GM18867 (cell line): ENCODE data around the gene OR5AS1.
"Not testable (repeated sequence)": the region's sequence is repeated elsewhere in the genome, so short reads cannot be mapped to it uniquely, and the experiment has no call there.

Source experiments
- ATAC-seq: cut with Tn5 transposase; IDR thresholded peaks from one replicate; pipeline ENCODE4 v1.9.1; 2021; ENCODE audit warnings: mild to moderate bottlenecking, moderate library complexity; ENCODE audit not compliant: unreplicated experiment

OR5AS1 gene

GRCh38 chr11:56027354-56027753, at the start of gene OR5AS1:
TSS of gene OR5AS1 (plus strand) at chr11:56027654. CDS start at chr11:56030419, 2,765 bp downstream.
- no peak for ATAC-seq

GRCh38 chr11:55994525-55994924, 32.9 kb upstream of the OR5AS1 start, which contains the start of gene OR5F1:
TSS of gene OR5F1 (minus strand) at chr11:55994625. CDS start at chr11:55994625, 0 bp downstream.
- no peak for ATAC-seq

GRCh38 chr11:56010716-56011115, 16.7 kb upstream of the OR5AS1 start:
- no peak for ATAC-seq

GRCh38 chr11:56013805-56014204, 13.6 kb upstream of the OR5AS1 start:
- ATAC-seq, result peak; percentile 83

GRCh38 chr11:56045538-56045937, 18.1 kb downstream of the OR5AS1 start:
- no peak for ATAC-seq

GRCh38 chr11:56048480-56048879, 21.0 kb downstream of the OR5AS1 start:
- no peak for ATAC-seq

- no peak for ATAC-seq
Observed at GRCh38 chr11:56049487-56049886, 22.0 kb downstream of the OR5AS1 start.

GRCh38 chr11:56056366-56056765, 28.9 kb downstream of the OR5AS1 start:
- not testable (repeated sequence) for ATAC-seq

- ATAC-seq, result not testable (repeated sequence)
Observed at GRCh38 chr11:56057661-56058237, 30.3 kb downstream of the OR5AS1 start.

- ATAC-seq, result not testable (repeated sequence)
Observed at GRCh38 chr11:56058260-56058780, 30.9 kb downstream of the OR5AS1 start.

GRCh38 chr11:56066980-56067379, 39.5 kb downstream of the OR5AS1 start:
- no peak for ATAC-seq
